ENCODE results near the gene KCNJ6.
A peak's percentile ranks its signal among the peaks of the same experiment; 100 is the strongest.

Gene KCNJ6

GRCh38 chr21:37759777-37760176 is 156.5 kb downstream of the KCNJ6 start:
- Histone ChIP-seq H3K36me3 (no peaks in the 10 kb centered on the region), H3K27me3 (ENCODE audit: insufficient read depth, low read depth, severe bottlenecking) (no peaks in the 10 kb centered on the region), H3K27ac (no peak overlapping the region), H3K4me3 (ENCODE audit: low read depth, low read length) (no peak overlapping the region), H3K9me3 (ENCODE audit: severe bottlenecking) (no peaks in the 10 kb centered on the region)
- DNase-seq, result no peak
- no peak for TF ChIP-seq CTCF (IDR thresholded peaks at IDR 0.05; ENCODE audit: low read depth, low read length)

- no peaks in the 10 kb centered on the region for H3K36me3 ChIP-seq
- H3K4me3 ChIP-seq (ENCODE audit: low read depth, low read length), result no peak overlapping the region
- DNase-seq, result peak; percentile 87
Measured at GRCh38 chr21:37758982-37759381, 157.3 kb downstream of the KCNJ6 start.

GRCh38 chr21:37757606-37758376 is 158.5 kb downstream of the KCNJ6 start:
- H3K4me3 ChIP-seq (ENCODE audit: low read depth, low read length), result no peak overlapping the region
- H3K27ac ChIP-seq, result no peak overlapping the region
- DNase-seq, result no peak
- H3K36me3 ChIP-seq, result no peaks in the 10 kb centered on the region
- no peaks in the 10 kb centered on the region for H3K9me3 ChIP-seq (ENCODE audit: severe bottlenecking)
- H3K27me3 ChIP-seq (ENCODE audit: insufficient read depth, low read depth, severe bottlenecking), result no peaks in the 10 kb centered on the region
- no peak for TF ChIP-seq CTCF (IDR thresholded peaks at IDR 0.05; ENCODE audit: low read depth, low read length)

More at GRCh38 chr21:37758982-37759381, 157.3 kb downstream of the KCNJ6 start:
- Histone ChIP-seq H3K9me3 (ENCODE audit: severe bottlenecking) (no peaks in the 10 kb centered on the region), H3K27me3 (ENCODE audit: insufficient read depth, low read depth, severe bottlenecking) (no peaks in the 10 kb centered on the region), H3K27ac (no peak overlapping the region)
- TF ChIP-seq CTCF (IDR thresholded peaks at IDR 0.05; ENCODE audit: low read depth, low read length), result peak; percentile 99

GRCh38 chr21:37753122-37753599 is 163.1 kb downstream of the KCNJ6 start:
- Histone ChIP-seq H3K27me3 (ENCODE audit: insufficient read depth, low read depth, severe bottlenecking) (no peaks in the 10 kb centered on the region), H3K36me3 (no peaks in the 10 kb centered on the region), H3K27ac (no peak overlapping the region), H3K4me3 (ENCODE audit: low read depth, low read length) (no peak overlapping the region), H3K9me3 (ENCODE audit: severe bottlenecking) (peaks cover 10% of the 10 kb centered on the region)
- TF ChIP-seq CTCF (IDR thresholded peaks at IDR 0.05; ENCODE audit: low read depth, low read length), result no peak
- no peak for DNase-seq

GRCh38 chr21:37751268-37751975 is 164.8 kb downstream of the KCNJ6 start:
- no peak for TF ChIP-seq CTCF (IDR thresholded peaks at IDR 0.05; ENCODE audit: low read depth, low read length)
- no peak for DNase-seq
- Histone ChIP-seq H3K27me3 (ENCODE audit: insufficient read depth, low read depth, severe bottlenecking) (no peaks in the 10 kb centered on the region), H3K4me3 (ENCODE audit: low read depth, low read length) (no peak overlapping the region), H3K36me3 (no peaks in the 10 kb centered on the region), H3K9me3 (ENCODE audit: severe bottlenecking) (peaks cover 26% of the 10 kb centered on the region), H3K27ac (no peak overlapping the region)
